PC-9 (cell line): ENCODE measurements around the gene COL4A6. TPM values are rescaled to one million over a fixed set of nuclear protein-coding genes. Genes with fewer than 3 reads are reported as not detected.

ENCODE experiments used
- BruUV-seq: library from RNA; stranded (reverse); fragments of 400-500 nt; replicated peaks from 2 replicates; lab custom pipeline; 2021; lab: Mats Ljungman, UMichigan
- CTCF ChIA-PET: fragments of 300-600 bp; sonication (Branson Sonifier 250); formaldehyde crosslinking; loops from one replicate; lab custom pipeline; 2022; ENCODE audit warnings: antibody characterized with exemption; lab: Charles Lee
- POLR2A ChIA-PET: fragments of 300-600 bp; sonication (Branson Sonifier 250); formaldehyde crosslinking; loops from one replicate; lab custom pipeline; 2022; ENCODE audit warnings: antibody characterized with exemption; ENCODE audit not compliant: unreplicated experiment; lab: Charles Lee
- DNase-seq, 2 experiments: peaks; one replicate each; pipeline versions ENCODE4 v3.0.0 to v3.0.0-alpha.2; 2015 to 2022; ENCODE audit warnings: mixed read lengths in 1 of 2
- H2AFZ ChIP-seq: fragments of 200-600 bp; sonication (generic); 2 replicates; pipeline ENCODE4 v1.8.1; 2017; ENCODE audit warnings: antibody characterized with exemption
- H3F3A ChIP-seq: fragments of 200-600 bp; sonication (generic); 2 replicates; pipeline ENCODE4 v1.8.1; 2017; ENCODE audit warnings: antibody characterized with exemption, mild to moderate bottlenecking, low read depth; ENCODE audit not compliant: insufficient read depth
- H3K27ac ChIP-seq: fragments of 200-600 bp; sonication (generic); 2 replicates; pipeline ENCODE4 v1.6.1; 2016; ENCODE audit warnings: mixed run types
- H3K27me3 ChIP-seq: fragments of 200-600 bp; sonication (generic); 2 replicates; pipeline ENCODE4 v1.6.1; 2016; ENCODE audit warnings: low read depth, mixed run types; ENCODE audit not compliant: insufficient read depth
- H3K36me3 ChIP-seq: fragments of 200-600 bp; sonication (generic); 2 replicates; pipeline ENCODE4 v1.6.1; 2016; ENCODE audit warnings: low read depth, mixed run types
- H3K4me1 ChIP-seq: fragments of 200-600 bp; sonication (generic); replicated peaks from 2 replicates; pipeline ENCODE4 v1.6.1; 2016; ENCODE audit warnings: mixed run types; ENCODE audit not compliant: insufficient read depth
- H3K4me2 ChIP-seq: fragments of 200-600 bp; sonication (generic); 2 replicates; pipeline ENCODE4 v1.6.1; 2017; ENCODE audit warnings: mixed run types
- H3K4me3 ChIP-seq: fragments of 200-600 bp; sonication (generic); 2 replicates; pipeline ENCODE4 v1.6.1; 2016; ENCODE audit warnings: mixed run types
- H3K79me2 ChIP-seq: fragments of 200-600 bp; sonication (generic); 2 replicates; pipeline ENCODE4 v1.6.1; 2017; ENCODE audit warnings: low read depth, mixed run types
- H3K9me2 ChIP-seq: fragments of 200-600 bp; sonication (generic); 2 replicates; pipeline ENCODE4 v1.8.1; 2017; ENCODE audit warnings: mild to moderate bottlenecking; ENCODE audit not compliant: insufficient read depth
- H3K9me3 ChIP-seq: fragments of 200-600 bp; sonication (generic); 2 replicates; pipeline ENCODE4 v1.8.1; 2016; ENCODE audit warnings: low read depth; ENCODE audit not compliant: insufficient read depth
- H4K20me1 ChIP-seq: fragments of 200-600 bp; sonication (generic); 2 replicates; pipeline ENCODE4 v1.8.1; 2017; ENCODE audit not compliant: insufficient read depth
- EZH2 ChIP-seq: fragments of 200-600 bp; sonication (generic); IDR thresholded peaks from 2 replicates; pipeline ENCODE4 v1.8.0; 2017; ENCODE audit warnings: antibody characterized with exemption, low read depth
- intact Hi-C: fragments of 100-400 bp; cut with micrococcal nuclease; formaldehyde crosslinking; loops from one replicate; pipeline ENCODE4 v1.10.0; 2022; ENCODE audit not compliant: unreplicated experiment
- total RNA-seq: library from RNA; stranded (reverse); gene quantifications from 2 replicates; pipeline ENCODE4 v1.2.3, GENCODE V29; 2021
- TF ChIP-seq, protein P1 (sequence below): fragments of 200-600 bp; sonication (generic); conservative IDR thresholded peaks from 2 replicates; pipeline ENCODE4 v1.6.1; 2017; ENCODE audit warnings: mixed run types, antibody characterized with exemption, mild to moderate bottlenecking, moderate library complexity

COL4A6 gene
- total RNA-seq, 1 experiment from 2014 or later: 15.5 TPM

DNA sequence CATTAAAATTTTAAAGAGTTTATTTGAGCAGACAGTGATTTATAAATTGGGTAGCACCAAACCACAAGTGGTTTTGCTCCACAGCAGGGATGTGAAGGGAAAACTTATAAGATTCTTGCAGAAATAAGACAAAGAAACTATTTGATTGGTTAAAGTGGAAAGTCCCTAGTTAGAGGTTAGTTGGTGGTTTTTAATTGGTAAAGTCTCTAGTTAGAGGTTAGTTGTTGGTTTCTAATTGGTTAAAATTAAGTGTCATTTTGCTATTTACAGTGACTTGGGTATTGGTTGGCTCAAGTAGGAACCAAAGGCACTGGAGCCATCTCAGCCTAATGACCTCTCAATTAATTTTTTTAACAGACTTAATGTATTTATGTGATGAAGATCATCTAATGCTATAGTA is 323.7 kb downstream of the COL4A6 start:
- no peaks in the 10 kb centered on the region for H3K27me3 ChIP-seq
- H4K20me1 ChIP-seq: no peaks in the 10 kb centered on the region
- ChIA-PET POLR2A (no interaction called here), CTCF (interaction anchor here (0.6 kb wide), 1 partner anchor 572 kb away, joined by 3 read pairs; no protein-coding TSS in a partner anchor)
- intact Hi-C loops: no loop called here
- H2AFZ ChIP-seq: no peak overlapping the region
- no peak overlapping the region for H3K4me2 ChIP-seq
- H3K9me3 ChIP-seq: no peaks in the 10 kb centered on the region
- no TSS peak for BruUV-seq
- DNase-seq: no peak
- H3F3A ChIP-seq: no peaks in the 10 kb centered on the region
- TF ChIP-seq EZH2: no peak
- TF ChIP-seq, protein P1, sequence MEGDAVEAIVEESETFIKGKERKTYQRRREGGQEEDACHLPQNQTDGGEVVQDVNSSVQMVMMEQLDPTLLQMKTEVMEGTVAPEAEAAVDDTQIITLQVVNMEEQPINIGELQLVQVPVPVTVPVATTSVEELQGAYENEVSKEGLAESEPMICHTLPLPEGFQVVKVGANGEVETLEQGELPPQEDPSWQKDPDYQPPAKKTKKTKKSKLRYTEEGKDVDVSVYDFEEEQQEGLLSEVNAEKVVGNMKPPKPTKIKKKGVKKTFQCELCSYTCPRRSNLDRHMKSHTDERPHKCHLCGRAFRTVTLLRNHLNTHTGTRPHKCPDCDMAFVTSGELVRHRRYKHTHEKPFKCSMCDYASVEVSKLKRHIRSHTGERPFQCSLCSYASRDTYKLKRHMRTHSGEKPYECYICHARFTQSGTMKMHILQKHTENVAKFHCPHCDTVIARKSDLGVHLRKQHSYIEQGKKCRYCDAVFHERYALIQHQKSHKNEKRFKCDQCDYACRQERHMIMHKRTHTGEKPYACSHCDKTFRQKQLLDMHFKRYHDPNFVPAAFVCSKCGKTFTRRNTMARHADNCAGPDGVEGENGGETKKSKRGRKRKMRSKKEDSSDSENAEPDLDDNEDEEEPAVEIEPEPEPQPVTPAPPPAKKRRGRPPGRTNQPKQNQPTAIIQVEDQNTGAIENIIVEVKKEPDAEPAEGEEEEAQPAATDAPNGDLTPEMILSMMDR: no peak
- no peaks in the 10 kb centered on the region for H3K79me2 ChIP-seq
- no peak overlapping the region for H3K4me3 ChIP-seq
- no peaks in the 10 kb centered on the region for H3K36me3 ChIP-seq
- no peak overlapping the region for H3K27ac ChIP-seq
- H3K4me1 ChIP-seq: no peaks in the 10 kb centered on the region
- no peaks in the 10 kb centered on the region for H3K9me2 ChIP-seq

Other genes starting within 250 kb of the COL4A6 start
- gene COL4A5, start 1.4 kb upstream of the COL4A6 start, total RNA-seq: 82.3 and 102 TPM in 2 replicates